GM19455 (cell line): ENCODE data around the gene TGM5.

ENCODE experiments used
- ATAC-seq: cut with Tn5 transposase; IDR thresholded peaks from one replicate; pipeline ENCODE4 v1.9.1; 2021; ENCODE audit not compliant: unreplicated experiment

TGM5 gene

GRCh38 chr15:43219929-43220928 lies 46.5 kb downstream of the TGM5 start:
- no peak for ATAC-seq

- no peak for ATAC-seq
These were observed 47.6 kb downstream of the TGM5 start for GRCh38 chr15:43218908-43219706.

- ATAC-seq: no peak
These were observed 50.8 kb downstream of the TGM5 start for GRCh38 chr15:43215961-43216360.

- no peak for ATAC-seq
These were observed 52.0 kb downstream of the TGM5 start for GRCh38 chr15:43214592-43215295.

- ATAC-seq: no peak
These were observed 52.6 kb downstream of the TGM5 start for GRCh38 chr15:43214169-43214568.

GRCh38 chr15:43213466-43213865 lies 53.3 kb downstream of the TGM5 start:
- no peak for ATAC-seq

GRCh38 chr15:43212951-43213350 lies 53.8 kb downstream of the TGM5 start:
- no peak for ATAC-seq

- no peak for ATAC-seq
These were observed 54.4 kb downstream of the TGM5 start for GRCh38 chr15:43212299-43212698.

GRCh38 chr15:43211224-43211735 lies 55.4 kb downstream of the TGM5 start:
- no peak for ATAC-seq

GRCh38 chr15:43210807-43211206 lies 55.9 kb downstream of the TGM5 start:
- no peak for ATAC-seq

GRCh38 chr15:43210172-43210745 lies 56.5 kb downstream of the TGM5 start:
- ATAC-seq: no peak

- ATAC-seq: no peak
These were observed 57.5 kb downstream of the TGM5 start for GRCh38 chr15:43209059-43209824.

GRCh38 chr15:43208052-43209002 lies 58.4 kb downstream of the TGM5 start:
- no peak for ATAC-seq

GRCh38 chr15:43207024-43207423 lies 59.7 kb downstream of the TGM5 start:
- ATAC-seq: no peak

- no peak for ATAC-seq
These were observed 60.7 kb downstream of the TGM5 start for GRCh38 chr15:43206054-43206453.

GRCh38 chr15:43204016-43204901 lies 62.5 kb downstream of the TGM5 start:
- no peak for ATAC-seq

- ATAC-seq: no peak
These were observed 66.7 kb downstream of the TGM5 start for GRCh38 chr15:43199945-43200488.
